H7 (cell line): Measurements from ENCODE around the gene RUBCN. TPM values are rescaled to one million over a fixed set of nuclear protein-coding genes. Genes with fewer than 3 reads are reported as not detected.
"Not testable (repeated sequence)": the region's sequence is repeated elsewhere in the genome, so short reads cannot be mapped to it uniquely, and the experiment has no call there.

Experiments
- DNase-seq: peaks from one replicate; pipeline ENCODE4 v3.0.0; 2012
- H3K27me3 ChIP-seq: 2 replicates; pipeline ENCODE4 v1.6.0; 2011; ENCODE audit warnings: mild to moderate bottlenecking, low read length; ENCODE audit not compliant: control insufficient read depth, insufficient read depth
- H3K36me3 ChIP-seq: replicated peaks from 2 replicates; pipeline ENCODE4 v1.5.1; 2011; ENCODE audit warnings: low read length; ENCODE audit not compliant: control insufficient read depth, insufficient read depth
- H3K4me3 ChIP-seq: 2 replicates; pipeline ENCODE4 v1.5.1; 2011; ENCODE audit warnings: low read depth, mild to moderate bottlenecking, control low read depth, low read length, moderate library complexity; ENCODE audit not compliant: insufficient read depth
- total RNA-seq: library from RNA; depleted of rRNA; stranded (reverse); fragments of >200 nt; shearing (Covaris generic); gene quantifications from 2 replicates; pipeline ENCODE4 v1.2.3, GENCODE V29; 2014

RUBCN gene
- total RNA-seq, 1 experiment from 2014 or later = 15.5 TPM

- H3K4me3 ChIP-seq = peak overlapping the region; percentile 29
- not testable (repeated sequence) for H3K27me3 ChIP-seq, DNase-seq, H3K36me3 ChIP-seq
Observed at GRCh38 chr3:197664414-197665141, 72.1 kb downstream of the RUBCN start.

- not testable (repeated sequence) for H3K4me3 ChIP-seq, H3K36me3 ChIP-seq, H3K27me3 ChIP-seq, DNase-seq
Observed at GRCh38 chr3:197663367-197664140, 73.2 kb downstream of the RUBCN start.

GRCh38 chr3:197662352-197662751, 74.4 kb downstream of the RUBCN start:
- not testable (repeated sequence) for DNase-seq, H3K27me3 ChIP-seq, H3K4me3 ChIP-seq, H3K36me3 ChIP-seq

- not testable (repeated sequence) for H3K27me3 ChIP-seq
Observed at GRCh38 chr3:197661874-197662273, 74.8 kb downstream of the RUBCN start.

GRCh38 chr3:197661234-197661834, 75.4 kb downstream of the RUBCN start:
- not testable (repeated sequence) for DNase-seq, H3K27me3 ChIP-seq, H3K4me3 ChIP-seq, H3K36me3 ChIP-seq

More at GRCh38 chr3:197661874-197662273, 74.8 kb downstream of the RUBCN start:
- not testable (repeated sequence) for H3K36me3 ChIP-seq, DNase-seq, H3K4me3 ChIP-seq

GRCh38 chr3:197659701-197660100, 77.0 kb downstream of the RUBCN start:
- H3K36me3 ChIP-seq, DNase-seq, H3K4me3 ChIP-seq, H3K27me3 ChIP-seq: not testable (repeated sequence)

- H3K27me3 ChIP-seq, DNase-seq, H3K4me3 ChIP-seq, H3K36me3 ChIP-seq: not testable (repeated sequence)
Observed at GRCh38 chr3:197659144-197659543, 77.6 kb downstream of the RUBCN start.

- not testable (repeated sequence) for DNase-seq, H3K36me3 ChIP-seq, H3K4me3 ChIP-seq, H3K27me3 ChIP-seq
Observed at GRCh38 chr3:197658706-197659105, 78.0 kb downstream of the RUBCN start.

- not testable (repeated sequence) for DNase-seq, H3K36me3 ChIP-seq, H3K27me3 ChIP-seq
Observed at GRCh38 chr3:197657541-197658292, 79.0 kb downstream of the RUBCN start.

GRCh38 chr3:197656960-197657359, 79.7 kb downstream of the RUBCN start:
- H3K4me3 ChIP-seq, H3K27me3 ChIP-seq, DNase-seq, H3K36me3 ChIP-seq: not testable (repeated sequence)

More at GRCh38 chr3:197657541-197658292, 79.0 kb downstream of the RUBCN start:
- H3K4me3 ChIP-seq = not testable (repeated sequence)

- not testable (repeated sequence) for H3K4me3 ChIP-seq, H3K27me3 ChIP-seq, H3K36me3 ChIP-seq, DNase-seq
Observed at GRCh38 chr3:197656129-197656528, 80.6 kb downstream of the RUBCN start.

GRCh38 chr3:197654998-197655330, 81.7 kb downstream of the RUBCN start:
- H3K4me3 ChIP-seq, H3K36me3 ChIP-seq: not testable (repeated sequence)

GRCh38 chr3:197654090-197654997, 82.4 kb downstream of the RUBCN start:
- DNase-seq, H3K36me3 ChIP-seq, H3K27me3 ChIP-seq: not testable (repeated sequence)
- peak overlapping the region; percentile 40 for H3K4me3 ChIP-seq

More at GRCh38 chr3:197654998-197655330, 81.7 kb downstream of the RUBCN start:
- DNase-seq, H3K27me3 ChIP-seq: not testable (repeated sequence)
